A549 (cell line): ENCODE results near the gene IMPDH2.

Experiments used
- CBX8 ChIP-seq: fragments of 200-600 bp; sonication (generic); IDR thresholded peaks from 2 replicates; pipeline ENCODE4 v1.6.1; 2016
- EP300 ChIP-seq, 2 experiments: fragments of >200 bp; sonication (Bioruptor Twin); formaldehyde crosslinking; IDR thresholded peaks; 2 replicates in 1 of 2; 3 replicates in 1 of 2; pipeline ENCODE4 v1.6.1; 2016 to 2017
- JUN ChIP-seq, 2 experiments: fragments of >200 bp; sonication (Bioruptor Twin); formaldehyde crosslinking; IDR thresholded peaks; 2 replicates in 1 of 2; 3 replicates in 1 of 2; pipeline ENCODE4 v1.6.1; 2016 to 2017
- MAX ChIP-seq: IDR thresholded peaks from 2 replicates; pipeline ENCODE4 v1.6.1; 2012
- POLR2A ChIP-seq: IDR thresholded peaks from 2 replicates; pipeline ENCODE4 v1.6.1; 2012; ENCODE audit warnings: mild to moderate bottlenecking, low read length
- ZFP36 ChIP-seq: fragments of 450-650 bp; IDR thresholded peaks from 2 replicates; pipeline ENCODE4 v1.6.1; 2014; ENCODE audit warnings: borderline replicate concordance; ENCODE audit not compliant: partially characterized antibody
- TF ChIP-seq, protein P1 (sequence below): fragments of 200-600 bp; sonication (generic); IDR thresholded peaks from 2 replicates; pipeline ENCODE4 v1.6.1; 2016; ENCODE audit warnings: antibody characterized with exemption, mild to moderate bottlenecking, moderate library complexity
- TF ChIP-seq, protein P2 (sequence below): fragments of >200 bp; sonication (Bioruptor Twin); formaldehyde crosslinking; IDR thresholded peaks from 3 replicates; pipeline ENCODE4 v1.5.1; 2016

GRCh38 chr3:48985831-48986376 is 43.3 kb downstream of the IMPDH2 start:
- no peak for TF ChIP-seq POLR2A
- TF ChIP-seq JUN (IDR thresholded peaks at IDR 0.05): no peak
- TF ChIP-seq, protein P1, sequence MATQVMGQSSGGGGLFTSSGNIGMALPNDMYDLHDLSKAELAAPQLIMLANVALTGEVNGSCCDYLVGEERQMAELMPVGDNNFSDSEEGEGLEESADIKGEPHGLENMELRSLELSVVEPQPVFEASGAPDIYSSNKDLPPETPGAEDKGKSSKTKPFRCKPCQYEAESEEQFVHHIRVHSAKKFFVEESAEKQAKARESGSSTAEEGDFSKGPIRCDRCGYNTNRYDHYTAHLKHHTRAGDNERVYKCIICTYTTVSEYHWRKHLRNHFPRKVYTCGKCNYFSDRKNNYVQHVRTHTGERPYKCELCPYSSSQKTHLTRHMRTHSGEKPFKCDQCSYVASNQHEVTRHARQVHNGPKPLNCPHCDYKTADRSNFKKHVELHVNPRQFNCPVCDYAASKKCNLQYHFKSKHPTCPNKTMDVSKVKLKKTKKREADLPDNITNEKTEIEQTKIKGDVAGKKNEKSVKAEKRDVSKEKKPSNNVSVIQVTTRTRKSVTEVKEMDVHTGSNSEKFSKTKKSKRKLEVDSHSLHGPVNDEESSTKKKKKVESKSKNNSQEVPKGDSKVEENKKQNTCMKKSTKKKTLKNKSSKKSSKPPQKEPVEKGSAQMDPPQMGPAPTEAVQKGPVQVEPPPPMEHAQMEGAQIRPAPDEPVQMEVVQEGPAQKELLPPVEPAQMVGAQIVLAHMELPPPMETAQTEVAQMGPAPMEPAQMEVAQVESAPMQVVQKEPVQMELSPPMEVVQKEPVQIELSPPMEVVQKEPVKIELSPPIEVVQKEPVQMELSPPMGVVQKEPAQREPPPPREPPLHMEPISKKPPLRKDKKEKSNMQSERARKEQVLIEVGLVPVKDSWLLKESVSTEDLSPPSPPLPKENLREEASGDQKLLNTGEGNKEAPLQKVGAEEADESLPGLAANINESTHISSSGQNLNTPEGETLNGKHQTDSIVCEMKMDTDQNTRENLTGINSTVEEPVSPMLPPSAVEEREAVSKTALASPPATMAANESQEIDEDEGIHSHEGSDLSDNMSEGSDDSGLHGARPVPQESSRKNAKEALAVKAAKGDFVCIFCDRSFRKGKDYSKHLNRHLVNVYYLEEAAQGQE: no peak
- TF ChIP-seq ZFP36: no peak
- no peak for TF ChIP-seq CBX8
- TF ChIP-seq, protein P2, sequence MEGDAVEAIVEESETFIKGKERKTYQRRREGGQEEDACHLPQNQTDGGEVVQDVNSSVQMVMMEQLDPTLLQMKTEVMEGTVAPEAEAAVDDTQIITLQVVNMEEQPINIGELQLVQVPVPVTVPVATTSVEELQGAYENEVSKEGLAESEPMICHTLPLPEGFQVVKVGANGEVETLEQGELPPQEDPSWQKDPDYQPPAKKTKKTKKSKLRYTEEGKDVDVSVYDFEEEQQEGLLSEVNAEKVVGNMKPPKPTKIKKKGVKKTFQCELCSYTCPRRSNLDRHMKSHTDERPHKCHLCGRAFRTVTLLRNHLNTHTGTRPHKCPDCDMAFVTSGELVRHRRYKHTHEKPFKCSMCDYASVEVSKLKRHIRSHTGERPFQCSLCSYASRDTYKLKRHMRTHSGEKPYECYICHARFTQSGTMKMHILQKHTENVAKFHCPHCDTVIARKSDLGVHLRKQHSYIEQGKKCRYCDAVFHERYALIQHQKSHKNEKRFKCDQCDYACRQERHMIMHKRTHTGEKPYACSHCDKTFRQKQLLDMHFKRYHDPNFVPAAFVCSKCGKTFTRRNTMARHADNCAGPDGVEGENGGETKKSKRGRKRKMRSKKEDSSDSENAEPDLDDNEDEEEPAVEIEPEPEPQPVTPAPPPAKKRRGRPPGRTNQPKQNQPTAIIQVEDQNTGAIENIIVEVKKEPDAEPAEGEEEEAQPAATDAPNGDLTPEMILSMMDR: no peak
- no peak for TF ChIP-seq MAX
- no peak for TF ChIP-seq EP300 (IDR thresholded peaks at IDR 0.05)
